ENCODE measurements around the gene TMEM170B. TPM values are rescaled to one million over a fixed set of nuclear protein-coding genes. Genes with fewer than 3 reads are reported as not detected.
A peak's percentile ranks its signal among the peaks of the same experiment; 100 is the strongest.

Gene TMEM170B
- 3.2 TPM in 2 replicates for polyA plus RNA-seq (2013)

DNA sequence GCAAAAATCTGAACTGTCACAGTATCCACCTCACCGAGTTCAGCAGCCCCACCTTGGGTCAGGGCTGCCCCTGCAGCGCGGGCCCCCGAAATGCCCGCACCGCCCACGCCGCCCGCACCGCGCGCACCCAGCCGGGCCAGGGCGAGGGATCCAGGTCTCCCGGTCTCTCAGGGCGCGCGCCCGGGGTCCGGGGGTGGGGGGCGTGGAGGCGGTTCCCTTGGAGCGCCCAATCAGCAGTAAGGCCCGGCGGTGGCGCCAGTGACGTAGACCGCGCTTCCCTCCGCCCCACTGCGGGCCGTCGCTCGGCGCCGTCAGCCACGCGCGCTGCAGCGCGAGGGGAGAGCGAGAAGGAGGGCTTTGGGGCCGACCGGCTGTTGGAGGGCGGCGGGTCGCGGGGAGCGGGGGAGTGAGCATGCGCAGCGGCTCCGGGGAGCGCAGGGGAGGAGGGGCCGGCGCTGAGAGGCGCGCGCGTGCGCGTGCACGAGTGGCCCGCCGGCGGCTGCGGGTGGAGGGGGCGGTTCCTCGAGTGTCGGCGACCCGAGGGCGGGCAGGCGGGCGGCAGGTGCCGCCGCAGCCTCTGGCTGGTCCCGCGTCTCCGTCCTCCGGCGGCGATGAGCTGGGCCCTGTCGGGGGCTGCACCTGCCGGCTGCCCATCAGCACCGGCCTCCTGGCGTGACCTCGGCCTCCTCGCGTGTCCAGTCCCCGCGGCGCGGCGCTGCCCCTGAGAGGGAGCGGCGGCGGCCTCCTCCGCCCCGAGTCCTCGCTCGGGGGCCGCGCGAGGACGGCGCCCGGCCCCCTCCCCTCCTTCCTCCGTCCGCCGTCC is at the start of gene TMEM170B:
TSS of gene TMEM170B (plus strand) at position 521 of the 823 bp plus-strand sequence. CDS start 529 bp downstream, outside the sequence.
- H3K18ac ChIP-seq (ENCODE audit: low read length), result peak within 1 kb of the TSS; percentile 10
- peak within 1 kb of the TSS; percentile 46 for H2AFZ ChIP-seq (ENCODE audit: insufficient read depth, low read length, poor library complexity)
- peak within 1 kb of the TSS; percentile 92 for H3K4me3 ChIP-seq (ENCODE audit: low read depth, low read length)
- H4K91ac ChIP-seq (ENCODE audit: low read depth, low read length), result peak within 1 kb of the TSS; percentile 37
- H3K9me3 ChIP-seq (ENCODE audit: insufficient read depth, low read depth, low read length), result no peaks in the 10 kb centered on the region
- no peak within 1 kb of the TSS for H3K4ac ChIP-seq (ENCODE audit: low read depth, low read length)
- peaks cover 3% of the 10 kb centered on the region for H3K79me2 ChIP-seq (ENCODE audit: control insufficient read depth, insufficient read depth, low read length, poor library complexity)
- H2BK12ac ChIP-seq (ENCODE audit: low read length), result no peak within 1 kb of the TSS
- peaks cover 4% of the 10 kb centered on the region for H3K79me1 ChIP-seq (ENCODE audit: low read length)
- no peak within 1 kb of the TSS for H2BK5ac ChIP-seq (ENCODE audit: low read depth, low read length, poor library complexity)
- H3K4me1 ChIP-seq (ENCODE audit: control insufficient read depth in 1 of 2, insufficient read depth in 2 of 2, low read length in 2 of 2), result peaks cover 0 to 2% of the 10 kb centered on the region in 2 experiments
- H3K27ac ChIP-seq (ENCODE audit: low read depth, low read length), result peak within 1 kb of the TSS; percentile 15
- no peaks in the 10 kb centered on the region for H3K36me3 ChIP-seq (ENCODE audit: control insufficient read depth in 1 of 2, insufficient read depth in 2 of 2, low read length in 2 of 2)
- WGBS (ENCODE audit: extremely low coverage, insufficient coverage, insufficient read length), result no CpG with 5 or more reads among the region's 110 CpGs
- peak; percentile 58 to 68 for DNase-seq
- no peaks in the 10 kb centered on the region for H3K27me3 ChIP-seq (ENCODE audit: insufficient read depth, low read length)
- peak within 1 kb of the TSS; percentile 17 for H4K8ac ChIP-seq (ENCODE audit: low read depth, low read length)
- peak within 1 kb of the TSS; percentile 89 for H3K4me2 ChIP-seq (ENCODE audit: low read length)
- H3K9ac ChIP-seq (ENCODE audit: low read length), result peak within 1 kb of the TSS; percentile 60
- H3K14ac ChIP-seq (ENCODE audit: low read length), result peak within 1 kb of the TSS; percentile 32
- no peak within 1 kb of the TSS for H3K23ac ChIP-seq (ENCODE audit: low read length)
- H2BK120ac ChIP-seq (ENCODE audit: insufficient read depth, low read length, poor library complexity), result no peak within 1 kb of the TSS
- no peak within 1 kb of the TSS for H2AK5ac ChIP-seq (ENCODE audit: low read length)
- peak within 1 kb of the TSS; percentile 48 for H4K12ac ChIP-seq (ENCODE audit: low read depth, low read length)

GRCh38 chr6:11490996-11491395 is 46.6 kb upstream of the TMEM170B start:
- DNase-seq, result no peak
- H3K9me3 ChIP-seq (ENCODE audit: insufficient read depth, low read depth, low read length), result peaks cover 2% of the 10 kb centered on the region
- H3K4me2 ChIP-seq (ENCODE audit: low read length), result no peak overlapping the region
- H2BK120ac ChIP-seq (ENCODE audit: insufficient read depth, low read length, poor library complexity), result no peak overlapping the region
- H3K27ac ChIP-seq (ENCODE audit: low read depth, low read length), result no peak overlapping the region
- H3K4me3 ChIP-seq (ENCODE audit: low read depth, low read length), result no peak overlapping the region
- no peak overlapping the region for H4K91ac ChIP-seq (ENCODE audit: low read depth, low read length)
- no peak overlapping the region for H3K23ac ChIP-seq (ENCODE audit: low read length)
- H3K27me3 ChIP-seq (ENCODE audit: insufficient read depth, low read length), result no peaks in the 10 kb centered on the region
- H3K79me2 ChIP-seq (ENCODE audit: control insufficient read depth, insufficient read depth, low read length, poor library complexity), result no peaks in the 10 kb centered on the region
- H4K12ac ChIP-seq (ENCODE audit: low read depth, low read length), result no peak overlapping the region
- H3K14ac ChIP-seq (ENCODE audit: low read length), result no peak overlapping the region
- H3K79me1 ChIP-seq (ENCODE audit: low read length), result peaks cover 7% of the 10 kb centered on the region
- no peaks in the 10 kb centered on the region for H3K36me3 ChIP-seq (ENCODE audit: control insufficient read depth in 1 of 2, insufficient read depth in 2 of 2, low read length in 2 of 2)
- WGBS (ENCODE audit: extremely low coverage, insufficient coverage, insufficient read length), result 100% methylated on average over 3 of the region's 6 CpGs
- H3K9ac ChIP-seq (ENCODE audit: low read length), result no peak overlapping the region
- no peak overlapping the region for H4K8ac ChIP-seq (ENCODE audit: low read depth, low read length)
- H2BK5ac ChIP-seq (ENCODE audit: low read depth, low read length, poor library complexity), result no peak overlapping the region
- no peak overlapping the region for H2BK12ac ChIP-seq (ENCODE audit: low read length)
- H2AK5ac ChIP-seq (ENCODE audit: low read length), result no peak overlapping the region
- no peak overlapping the region for H3K4ac ChIP-seq (ENCODE audit: low read depth, low read length)
- no peak overlapping the region for H3K18ac ChIP-seq (ENCODE audit: low read length)
- peaks cover 0 to 12% of the 10 kb centered on the region in 2 experiments for H3K4me1 ChIP-seq (ENCODE audit: control insufficient read depth in 1 of 2, insufficient read depth in 2 of 2, low read length in 2 of 2)
- H2AFZ ChIP-seq (ENCODE audit: insufficient read depth, low read length, poor library complexity), result no peak overlapping the region

DNA sequence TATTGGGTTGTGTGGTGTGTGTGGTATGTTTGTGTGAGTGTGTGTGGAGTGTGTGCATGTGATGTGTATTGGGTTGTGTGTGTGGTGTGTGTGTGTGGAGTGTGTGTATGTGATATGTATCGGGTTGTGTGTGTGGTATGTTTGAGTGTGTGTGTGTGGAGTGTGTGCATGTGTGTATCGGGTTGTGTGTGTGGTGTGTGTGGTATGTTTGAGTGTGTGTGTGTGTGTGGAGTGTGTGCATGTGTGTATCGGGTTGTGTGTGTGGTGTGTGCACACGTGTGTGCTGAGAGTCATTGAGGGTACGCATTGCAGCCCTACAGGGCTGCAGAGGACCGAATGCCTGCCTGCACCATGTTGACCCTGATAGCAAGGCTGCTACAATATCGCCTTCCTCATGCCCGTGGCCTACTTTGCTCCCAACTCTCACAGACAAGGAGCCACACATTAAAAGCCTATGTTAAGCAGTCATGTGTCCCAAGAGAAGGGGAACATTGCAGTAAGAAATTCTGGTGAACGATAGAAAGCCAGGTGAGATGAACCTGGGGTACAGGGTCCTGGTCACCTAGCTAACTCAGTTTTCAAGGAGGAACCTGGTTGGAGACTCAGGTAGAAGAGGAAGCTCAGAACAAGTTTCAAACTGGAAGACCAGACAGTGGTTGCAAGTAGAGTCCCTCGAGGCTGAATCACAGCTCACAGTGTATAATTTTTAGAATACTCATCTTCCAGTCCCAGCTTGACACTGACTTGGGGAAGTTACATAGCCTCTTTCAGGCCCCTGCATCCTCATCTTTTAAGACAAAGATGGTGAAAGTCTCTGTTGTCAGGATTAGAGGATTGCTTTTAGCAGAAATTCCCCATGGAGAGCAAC is 45.7 kb upstream of the TMEM170B start:
- Histone ChIP-seq H3K4me1 (ENCODE audit: control insufficient read depth in 1 of 2, insufficient read depth in 2 of 2, low read length in 2 of 2) (peaks cover 0 to 15% of the 10 kb centered on the region in 2 experiments), H3K9ac (ENCODE audit: low read length) (no peak overlapping the region), H3K4me3 (ENCODE audit: low read depth, low read length) (no peak overlapping the region), H2AFZ (ENCODE audit: insufficient read depth, low read length, poor library complexity) (no peak overlapping the region), H3K27me3 (ENCODE audit: insufficient read depth, low read length) (no peaks in the 10 kb centered on the region), H3K18ac (ENCODE audit: low read length) (no peak overlapping the region), H3K23ac (ENCODE audit: low read length) (no peak overlapping the region), H3K79me1 (ENCODE audit: low read length) (peaks cover 10% of the 10 kb centered on the region), H3K4me2 (ENCODE audit: low read length) (no peak overlapping the region), H2BK120ac (ENCODE audit: insufficient read depth, low read length, poor library complexity) (no peak overlapping the region), H3K36me3 (ENCODE audit: control insufficient read depth in 1 of 2, insufficient read depth in 2 of 2, low read length in 2 of 2) (no peaks in the 10 kb centered on the region), H3K27ac (ENCODE audit: low read depth, low read length) (no peak overlapping the region), H2BK12ac (ENCODE audit: low read length) (no peak overlapping the region), H2BK5ac (ENCODE audit: low read depth, low read length, poor library complexity) (no peak overlapping the region), H3K79me2 (ENCODE audit: control insufficient read depth, insufficient read depth, low read length, poor library complexity) (no peaks in the 10 kb centered on the region), H4K8ac (ENCODE audit: low read depth, low read length) (no peak overlapping the region), H2AK5ac (ENCODE audit: low read length) (no peak overlapping the region), H4K91ac (ENCODE audit: low read depth, low read length) (peak overlapping the region; percentile 15), H3K14ac (ENCODE audit: low read length) (no peak overlapping the region), H3K4ac (ENCODE audit: low read depth, low read length) (no peak overlapping the region), H4K12ac (ENCODE audit: low read depth, low read length) (no peak overlapping the region), H3K9me3 (ENCODE audit: insufficient read depth, low read depth, low read length) (peaks cover 2% of the 10 kb centered on the region)
- peak; percentile 4 to 20 for DNase-seq
- WGBS (ENCODE audit: extremely low coverage, insufficient coverage, insufficient read length), result 100% methylated on average over 2 of the region's 10 CpGs

DNA sequence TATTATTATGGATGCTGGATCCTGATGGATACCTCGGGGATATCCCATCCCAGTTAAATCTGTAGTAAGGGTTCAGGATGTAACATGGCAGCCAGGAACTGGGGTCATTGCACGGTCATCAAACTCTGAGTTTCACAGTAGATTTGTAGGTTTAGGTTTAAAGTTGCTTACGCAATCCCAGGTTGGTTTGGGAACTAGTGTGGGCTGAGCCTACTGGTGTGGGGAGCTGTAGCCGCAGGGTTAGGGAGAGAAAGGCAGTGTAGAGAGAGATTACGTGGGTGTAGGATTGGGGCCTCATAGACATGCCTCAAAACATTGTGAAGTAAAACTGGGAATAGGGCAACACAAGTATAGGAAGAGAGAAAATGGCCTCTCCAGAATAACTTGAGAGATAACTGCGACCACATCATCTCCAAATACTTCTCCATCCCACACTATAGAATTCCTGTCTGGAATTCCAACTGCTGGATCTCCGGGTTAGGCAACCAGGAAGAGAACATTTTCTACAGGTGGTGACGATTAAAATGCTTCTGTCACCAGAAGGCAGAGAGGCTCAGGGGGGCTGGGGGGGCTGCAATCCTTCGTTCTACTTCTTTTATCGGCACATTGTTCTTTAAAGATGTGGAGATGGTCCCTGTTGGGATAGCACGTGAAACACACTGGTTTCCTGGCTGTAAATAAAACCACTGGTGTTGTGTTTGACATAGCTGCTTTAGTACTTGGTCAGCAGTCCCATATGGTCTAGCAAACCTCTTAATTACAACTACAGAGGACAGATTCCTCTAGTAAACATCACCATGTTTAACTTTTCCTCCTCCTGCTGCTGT is 44.9 kb upstream of the TMEM170B start:
- peak overlapping the region; percentile 37 for H2BK120ac ChIP-seq (ENCODE audit: insufficient read depth, low read length, poor library complexity)
- H3K27me3 ChIP-seq (ENCODE audit: insufficient read depth, low read length), result no peaks in the 10 kb centered on the region
- no peaks in the 10 kb centered on the region for H3K36me3 ChIP-seq (ENCODE audit: control insufficient read depth in 1 of 2, insufficient read depth in 2 of 2, low read length in 2 of 2)
- H4K12ac ChIP-seq (ENCODE audit: low read depth, low read length), result no peak overlapping the region
- H2BK5ac ChIP-seq (ENCODE audit: low read depth, low read length, poor library complexity), result no peak overlapping the region
- no peak overlapping the region for H3K14ac ChIP-seq (ENCODE audit: low read length)
- no CpG with 5 or more reads among the region's 11 CpGs for whole genome bisulfite sequencing (ENCODE audit: extremely low coverage, insufficient coverage, insufficient read length)
- H3K27ac ChIP-seq (ENCODE audit: low read depth, low read length), result no peak overlapping the region
- H3K4me2 ChIP-seq (ENCODE audit: low read length), result no peak overlapping the region
- no peak overlapping the region for H2AFZ ChIP-seq (ENCODE audit: insufficient read depth, low read length, poor library complexity)
- H3K9me3 ChIP-seq (ENCODE audit: insufficient read depth, low read depth, low read length), result peaks cover 2% of the 10 kb centered on the region
- no peak overlapping the region for H3K18ac ChIP-seq (ENCODE audit: low read length)
- H3K79me2 ChIP-seq (ENCODE audit: control insufficient read depth, insufficient read depth, low read length, poor library complexity), result no peaks in the 10 kb centered on the region
- peaks cover 2 to 18% of the 10 kb centered on the region in 2 experiments for H3K4me1 ChIP-seq (ENCODE audit: control insufficient read depth in 1 of 2, insufficient read depth in 2 of 2, low read length in 2 of 2)
- H2AK5ac ChIP-seq (ENCODE audit: low read length), result no peak overlapping the region
- peak overlapping the region; percentile 34 for H2BK12ac ChIP-seq (ENCODE audit: low read length)
- peaks cover 11% of the 10 kb centered on the region for H3K79me1 ChIP-seq (ENCODE audit: low read length)
- peak overlapping the region; percentile 7 for H4K91ac ChIP-seq (ENCODE audit: low read depth, low read length)
- H3K23ac ChIP-seq (ENCODE audit: low read length), result no peak overlapping the region
- no peak overlapping the region for H4K8ac ChIP-seq (ENCODE audit: low read depth, low read length)
- H3K4ac ChIP-seq (ENCODE audit: low read depth, low read length), result no peak overlapping the region
- no peak overlapping the region for H3K4me3 ChIP-seq (ENCODE audit: low read depth, low read length)
- peak; percentile 18 to 64 for DNase-seq
- no peak overlapping the region for H3K9ac ChIP-seq (ENCODE audit: low read length)

Data from trophoblast cell (in vitro differentiated cells and primary cell).